GM19035 (cell line): Measurements from ENCODE around the gene BOD1.

Experiments
- ATAC-seq: cut with Tn5 transposase; IDR thresholded peaks from one replicate; pipeline ENCODE4 v1.9.1; 2021; ENCODE audit not compliant: unreplicated experiment

BOD1 gene

DNA sequence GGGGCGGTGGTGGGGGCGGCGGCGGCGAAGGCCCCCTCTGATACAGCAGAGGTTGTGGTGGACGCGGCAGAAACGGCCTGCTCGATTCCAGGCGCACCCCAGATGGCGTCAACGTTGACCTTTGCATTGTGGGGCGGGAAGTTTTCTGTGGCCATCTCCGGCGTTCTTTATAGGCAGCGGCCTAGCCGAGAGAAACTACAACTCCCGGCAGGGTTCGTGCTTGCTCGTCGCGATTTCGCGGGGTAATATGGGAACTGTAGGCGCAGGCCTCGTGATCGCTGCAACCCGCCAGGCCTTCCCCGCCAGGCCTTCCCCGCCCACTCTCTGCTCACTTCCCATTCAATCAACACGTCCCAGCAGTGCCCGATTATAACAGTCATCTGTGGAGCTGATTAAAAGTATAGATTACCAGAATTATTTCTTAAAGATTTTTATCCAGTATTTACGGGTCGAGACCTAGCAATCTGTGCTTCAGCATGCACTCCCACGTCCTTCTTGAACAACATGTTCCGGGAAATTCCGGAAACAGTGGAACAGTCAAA lies at the start of gene BOD1:
Gene BOD1, minus strand, starts transcription at position 74 of the 542 bp plus-strand sequence. CDS start 214 bp downstream, outside the sequence.
- ATAC-seq: peak; percentile 87

DNA sequence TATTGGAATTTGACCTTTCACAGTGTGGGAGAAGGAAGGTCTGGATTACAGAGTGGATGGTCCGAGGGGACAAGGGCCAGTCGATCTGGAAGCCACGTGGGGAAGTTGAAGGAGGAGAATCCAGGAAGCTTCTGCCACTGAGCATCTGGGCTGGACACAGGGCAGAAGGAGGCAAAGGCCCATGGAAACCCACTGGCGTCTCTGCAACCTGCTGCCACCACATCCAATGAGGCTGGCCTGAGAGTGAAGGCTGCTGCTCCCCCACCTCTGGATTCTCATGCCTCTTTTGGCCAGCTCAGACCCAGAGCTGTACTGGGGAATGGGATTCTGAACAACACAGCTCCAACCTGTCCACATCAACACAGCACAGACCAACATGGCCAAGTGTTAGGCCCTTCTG lies 48.9 kb upstream of the BOD1 start:
- no peak for ATAC-seq

DNA sequence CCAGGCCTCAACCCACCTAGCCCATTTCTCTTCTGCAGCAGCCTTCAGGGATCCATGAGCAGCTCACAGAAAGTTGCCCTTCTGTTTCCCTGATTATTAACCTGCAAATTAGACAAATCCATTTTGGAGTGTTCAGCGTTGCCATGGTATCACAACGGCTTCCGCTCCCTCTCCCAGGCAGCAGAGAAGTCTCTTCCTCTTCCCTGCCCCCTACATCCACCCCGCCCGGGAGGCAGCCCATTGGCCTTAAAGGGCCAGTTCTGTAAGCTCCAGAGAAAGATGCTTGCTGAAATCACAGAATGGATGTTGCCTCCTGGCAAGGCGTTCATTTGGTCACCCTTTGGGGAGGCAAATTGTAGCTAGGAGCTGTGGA lies 47.7 kb upstream of the BOD1 start:
- ATAC-seq: no peak

DNA sequence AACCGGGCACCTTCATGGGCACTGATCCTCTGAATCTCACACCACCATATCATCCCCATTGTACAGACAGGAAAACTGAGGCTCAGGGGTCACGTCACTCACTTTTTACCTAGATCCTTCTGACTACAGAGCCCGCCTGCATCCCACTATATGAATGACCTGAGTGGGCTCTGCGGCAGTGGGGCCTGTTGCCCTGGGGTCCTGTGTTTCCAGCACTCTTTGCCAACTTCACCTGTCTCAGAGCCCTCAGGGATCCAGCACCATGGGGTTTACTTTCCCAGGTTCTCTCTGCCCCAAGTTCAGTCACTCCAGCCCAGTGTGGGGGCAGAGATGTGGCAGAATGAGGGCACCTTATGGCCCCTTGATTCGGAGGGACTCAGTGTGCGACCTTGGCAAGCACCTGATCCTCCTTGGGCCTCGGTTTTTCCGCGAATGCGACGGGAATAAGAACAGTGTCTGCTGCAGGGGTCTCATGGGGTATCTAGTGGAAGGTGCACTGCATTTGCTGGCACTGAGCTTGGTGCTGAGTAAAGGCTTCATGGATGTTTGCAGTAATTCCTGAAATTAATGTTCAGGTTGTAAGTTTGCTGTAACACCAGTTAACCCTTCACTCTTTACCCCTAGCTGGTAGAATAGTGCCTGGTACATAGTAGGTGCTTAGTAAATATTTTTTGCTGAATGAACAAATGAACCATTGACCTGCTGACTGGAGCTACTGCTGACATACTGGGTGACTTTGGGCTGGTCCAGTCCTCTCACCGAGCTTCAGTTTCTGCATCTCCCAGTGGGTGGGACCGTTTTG lies 47.1 kb upstream of the BOD1 start:
- no peak for ATAC-seq

DNA sequence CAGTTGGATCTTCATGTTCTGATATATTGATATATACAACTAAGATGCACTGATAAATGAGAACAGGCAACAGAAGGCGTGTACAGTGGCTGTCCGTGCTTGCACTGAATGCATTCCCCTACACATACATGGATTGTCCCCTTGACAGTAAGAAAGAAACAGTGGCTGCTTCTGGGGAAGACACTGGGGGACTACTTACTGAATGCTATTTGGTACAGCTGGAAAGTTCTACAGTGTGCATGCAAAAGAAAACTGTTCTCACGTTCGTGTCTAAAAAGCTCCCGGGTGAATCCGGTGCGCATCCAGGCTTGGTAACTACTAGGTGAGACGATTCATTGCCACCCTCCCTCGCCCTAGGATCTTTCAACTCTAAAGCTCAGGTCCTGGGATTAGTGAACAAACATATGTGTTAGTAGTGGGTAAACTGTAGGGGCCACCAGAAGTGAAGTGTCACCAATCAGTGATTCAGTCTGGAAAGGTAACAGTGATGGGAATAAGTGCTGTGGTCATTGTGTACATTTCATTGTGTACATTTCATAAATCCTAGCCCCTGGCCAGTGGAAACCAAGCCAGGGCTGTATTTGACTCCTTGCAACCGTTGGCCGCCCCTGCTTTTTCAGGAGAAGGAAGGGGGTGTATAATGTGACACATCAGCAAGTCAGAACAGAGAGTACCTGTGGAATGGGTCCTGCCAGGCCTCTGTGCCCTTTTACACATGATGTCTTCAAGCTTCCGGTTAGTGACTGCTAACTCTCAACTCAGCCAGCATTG lies 46.3 kb upstream of the BOD1 start:
- no peak for ATAC-seq

DNA sequence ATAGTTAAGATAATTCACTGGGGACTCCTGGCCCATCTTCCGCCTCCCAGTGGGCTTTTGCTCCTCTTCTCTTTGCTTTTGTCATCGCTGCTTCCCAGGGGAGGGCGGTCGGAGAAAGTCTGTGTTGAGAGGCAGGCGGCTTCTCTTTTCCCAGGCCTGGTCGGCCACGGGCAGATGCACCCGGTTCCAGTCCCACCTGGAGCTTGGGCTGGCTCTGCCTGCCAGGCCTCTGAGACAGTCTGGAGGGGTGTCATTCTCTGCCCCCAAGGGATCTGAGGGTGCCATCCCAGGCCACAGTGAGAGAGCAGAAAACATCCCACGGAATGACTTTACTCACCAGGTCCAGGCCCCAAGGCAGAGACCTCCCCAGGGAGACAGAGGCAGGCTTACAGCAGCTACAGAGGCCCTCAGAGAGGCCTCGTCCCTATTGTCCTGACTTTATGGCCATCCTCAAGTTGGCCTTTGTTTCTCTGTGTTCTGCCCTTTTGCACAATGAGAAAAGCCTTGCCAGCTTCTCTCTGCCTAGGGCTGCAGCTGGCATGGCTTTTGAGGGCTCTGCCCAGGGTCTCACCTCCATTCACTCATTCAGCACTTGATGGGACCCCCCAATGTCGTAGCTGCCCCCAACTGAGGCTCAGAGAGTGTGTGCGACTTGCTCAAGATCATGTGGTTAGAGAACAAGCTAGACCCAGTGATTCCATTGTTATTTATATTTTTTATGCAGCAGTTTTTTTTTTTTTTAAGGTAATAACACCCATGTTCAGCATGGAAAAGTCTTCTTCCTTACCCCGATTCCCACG lies 44.2 kb upstream of the BOD1 start:
- no peak for ATAC-seq

DNA sequence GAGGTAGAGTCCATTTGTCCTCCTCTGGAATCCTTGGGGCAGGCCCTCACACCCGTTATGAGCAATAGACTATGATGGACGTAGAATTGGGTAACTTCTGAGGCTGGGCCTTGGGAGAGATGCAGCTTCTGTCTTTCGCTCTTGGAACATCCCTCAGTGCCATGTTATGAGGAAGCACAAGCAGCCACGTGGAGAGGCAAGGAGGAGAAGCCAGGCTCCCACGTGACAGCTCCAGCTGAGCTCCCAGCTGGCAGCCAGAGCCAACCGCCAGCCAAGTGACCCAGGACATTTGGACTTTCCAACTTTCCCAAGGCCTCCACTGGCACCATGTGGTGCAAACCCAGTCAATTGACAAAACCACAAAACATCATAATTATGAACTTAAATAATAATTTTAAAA lies 43.0 kb upstream of the BOD1 start:
- ATAC-seq: no peak

DNA sequence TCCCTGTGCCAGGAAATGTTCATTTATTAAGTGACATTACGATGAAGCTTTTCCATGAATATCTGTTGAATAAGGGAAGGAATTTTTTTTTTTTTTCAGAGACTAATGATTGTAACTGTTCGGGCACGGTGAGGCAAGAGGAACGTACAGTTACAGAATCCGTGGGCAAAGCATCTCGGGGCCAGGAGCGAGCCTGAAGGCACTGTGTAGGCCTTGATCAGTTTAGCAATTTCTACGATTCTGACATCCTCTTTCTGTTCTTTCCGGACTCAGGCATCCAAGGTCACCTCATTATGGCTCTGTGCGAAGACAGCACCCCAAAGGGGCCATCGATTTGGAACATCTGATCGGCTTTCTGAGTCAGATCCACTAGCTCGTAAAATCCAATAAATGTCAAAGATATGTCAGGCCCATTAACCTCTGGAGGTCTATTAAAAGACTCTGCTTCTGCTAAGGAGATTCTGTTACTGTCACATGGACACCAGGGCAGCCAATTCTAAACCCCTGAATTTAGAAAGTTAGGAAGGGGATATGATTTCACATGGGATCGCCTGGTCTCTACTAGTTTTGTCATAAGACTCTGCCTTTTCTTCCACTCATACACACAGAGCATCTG lies 41.4 kb upstream of the BOD1 start:
- no peak for ATAC-seq

DNA sequence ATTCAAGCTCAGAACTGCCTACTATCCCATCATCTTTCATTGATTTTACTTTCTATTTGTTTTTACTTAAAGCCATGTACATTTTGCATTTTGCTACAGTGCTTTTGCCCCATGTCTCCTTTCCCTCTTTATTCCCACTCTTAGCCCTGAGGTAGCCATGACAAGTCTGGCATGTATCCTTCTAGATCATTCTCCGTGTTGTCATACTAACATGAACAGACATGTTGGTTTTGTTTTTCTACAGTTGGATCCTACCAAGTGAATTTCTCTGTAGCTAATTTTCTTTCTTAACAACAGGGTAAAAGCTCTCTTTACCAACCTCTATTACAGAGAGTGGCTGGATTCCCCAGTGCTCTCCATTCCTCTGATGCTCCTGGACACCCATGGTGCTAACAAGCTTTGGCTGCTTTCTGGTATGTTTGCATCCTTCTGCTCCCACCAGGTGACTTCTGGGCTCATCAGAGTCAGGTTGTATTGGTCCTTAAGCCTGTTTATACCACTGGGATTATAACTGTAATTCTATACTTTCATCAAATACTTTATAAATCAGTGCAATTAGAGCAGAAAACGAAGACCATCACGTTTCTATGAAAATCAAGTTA lies 38.8 kb upstream of the BOD1 start:
- ATAC-seq: no peak

DNA sequence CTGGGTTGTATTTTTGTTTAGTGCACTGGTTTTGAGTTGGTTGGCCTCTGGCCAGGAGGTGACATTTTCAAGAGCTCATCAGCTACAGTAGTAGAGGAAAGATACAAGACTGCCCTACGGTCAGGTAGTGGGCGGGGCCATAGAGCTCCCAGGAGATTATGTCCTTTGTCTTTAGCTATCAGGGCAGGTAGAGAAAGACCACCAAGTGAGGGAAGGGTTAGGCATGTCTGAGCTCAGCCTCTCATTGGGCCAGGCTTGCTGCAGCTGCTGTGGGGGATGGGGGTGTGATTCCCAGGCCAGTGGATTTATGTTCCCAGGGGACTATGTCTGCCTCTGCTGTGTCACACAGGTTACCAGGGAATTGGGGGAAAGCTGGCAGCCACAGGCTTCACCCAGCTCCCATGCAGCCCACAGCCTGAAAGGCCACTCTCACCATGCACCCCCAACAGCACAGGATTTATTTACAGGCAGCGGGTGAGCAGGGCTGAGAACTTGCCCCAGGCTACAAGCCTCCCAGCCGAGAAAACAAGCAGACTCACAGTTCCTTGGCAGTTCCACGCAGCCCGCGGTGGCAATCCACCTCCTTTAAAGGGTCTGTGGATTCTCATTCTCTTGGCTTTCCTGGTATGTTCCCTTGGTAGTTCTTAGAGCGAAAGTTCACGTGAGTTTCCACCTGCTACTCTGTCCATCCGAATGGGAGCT lies 37.5 kb upstream of the BOD1 start:
- ATAC-seq: no peak

DNA sequence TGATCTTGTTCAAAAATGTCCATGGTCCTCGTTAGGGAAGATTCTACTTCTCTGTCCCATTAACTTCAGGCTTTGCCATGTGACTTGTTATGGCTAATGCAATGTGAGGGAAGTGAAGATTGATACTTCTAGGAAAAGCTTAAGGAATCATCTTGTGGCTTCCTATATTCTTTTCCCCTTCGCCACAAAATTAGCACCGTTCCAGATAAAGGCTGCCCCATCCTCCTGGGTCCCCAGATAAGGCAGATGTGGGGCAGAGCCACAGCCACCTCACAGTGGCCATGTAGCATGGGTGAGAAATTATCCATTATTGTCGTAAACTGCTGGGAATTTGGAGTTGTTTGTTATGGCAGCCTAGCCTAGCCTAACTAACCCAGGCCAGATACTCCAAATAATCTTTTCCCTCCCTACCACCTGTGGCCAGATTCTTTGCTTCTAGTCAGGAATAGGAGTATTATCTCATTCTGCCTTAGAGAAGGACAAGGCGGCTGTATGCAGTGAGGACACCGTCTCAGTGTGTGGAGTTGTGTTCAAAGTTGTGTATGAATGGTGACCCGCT lies 31.9 kb upstream of the BOD1 start:
- no peak for ATAC-seq

DNA sequence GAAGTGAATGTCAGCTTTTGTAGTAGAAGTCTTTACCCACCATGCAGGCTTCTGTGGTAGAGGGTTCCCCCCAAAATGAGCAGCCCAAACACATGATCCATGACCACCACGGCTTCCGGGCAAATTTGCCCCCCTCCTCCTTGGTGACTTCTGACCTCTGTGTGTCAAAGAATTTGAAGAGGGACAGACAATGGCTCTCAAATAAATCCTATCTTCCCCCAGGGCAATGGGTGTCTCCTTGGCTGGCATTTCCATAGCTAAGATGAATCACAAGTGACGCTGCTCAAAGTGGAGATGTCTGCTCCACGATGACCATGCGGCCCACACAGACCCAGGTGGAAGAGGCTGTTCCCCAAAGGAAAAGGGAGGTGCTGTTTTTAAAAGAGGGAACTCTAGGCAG lies 30.2 kb upstream of the BOD1 start:
- no peak for ATAC-seq

DNA sequence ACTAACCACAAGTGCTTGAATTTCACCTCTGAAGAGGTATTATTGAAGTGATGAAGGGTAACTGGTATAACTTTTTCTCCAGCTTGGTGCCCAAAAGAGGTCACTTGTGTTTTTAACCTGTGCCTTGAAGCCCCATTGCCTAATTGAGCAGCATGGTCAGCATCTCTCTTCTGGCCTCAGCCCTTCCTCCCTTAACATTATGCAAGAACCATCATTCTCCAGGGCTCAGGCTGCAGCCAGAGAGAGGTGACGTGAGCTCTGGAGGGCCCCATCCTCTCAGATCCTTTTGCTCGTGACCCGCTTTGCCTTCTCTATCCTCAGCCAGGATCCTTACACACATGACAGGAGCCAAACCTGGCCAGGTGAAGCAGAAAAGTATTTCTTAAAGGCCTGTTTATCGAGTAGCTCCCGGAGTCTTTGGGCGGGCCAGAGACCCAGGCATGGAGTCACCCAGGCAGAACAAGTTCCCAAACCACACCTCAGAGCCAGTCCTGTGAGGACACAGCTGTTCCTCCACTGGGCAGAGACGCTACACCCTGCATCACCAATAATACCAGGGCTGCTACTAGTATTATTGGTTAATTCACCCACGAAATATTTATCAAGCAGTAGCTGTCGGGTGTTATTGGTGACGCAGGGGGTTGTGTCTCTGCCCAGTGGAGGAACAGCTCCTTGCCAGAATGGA lies 29.6 kb upstream of the BOD1 start:
- no peak for ATAC-seq

DNA sequence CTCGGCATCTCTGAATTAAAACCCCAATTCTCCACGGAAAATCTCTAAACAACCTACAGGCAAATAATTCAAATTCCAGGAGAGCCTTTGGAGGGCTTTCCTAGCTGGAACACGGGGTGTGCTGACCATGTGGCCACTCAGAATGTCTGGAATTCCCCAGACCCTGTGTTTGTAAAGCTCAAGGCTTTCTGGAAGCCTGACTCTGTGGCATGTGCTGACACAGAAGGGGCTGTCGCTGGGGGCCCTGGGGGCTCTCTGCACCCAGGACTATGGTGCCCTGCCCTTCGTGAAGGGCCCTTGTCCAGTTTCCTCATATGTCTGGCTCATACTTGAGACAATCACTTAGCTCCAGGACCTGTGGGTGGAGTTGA lies 29.0 kb upstream of the BOD1 start:
- ATAC-seq: no peak

DNA sequence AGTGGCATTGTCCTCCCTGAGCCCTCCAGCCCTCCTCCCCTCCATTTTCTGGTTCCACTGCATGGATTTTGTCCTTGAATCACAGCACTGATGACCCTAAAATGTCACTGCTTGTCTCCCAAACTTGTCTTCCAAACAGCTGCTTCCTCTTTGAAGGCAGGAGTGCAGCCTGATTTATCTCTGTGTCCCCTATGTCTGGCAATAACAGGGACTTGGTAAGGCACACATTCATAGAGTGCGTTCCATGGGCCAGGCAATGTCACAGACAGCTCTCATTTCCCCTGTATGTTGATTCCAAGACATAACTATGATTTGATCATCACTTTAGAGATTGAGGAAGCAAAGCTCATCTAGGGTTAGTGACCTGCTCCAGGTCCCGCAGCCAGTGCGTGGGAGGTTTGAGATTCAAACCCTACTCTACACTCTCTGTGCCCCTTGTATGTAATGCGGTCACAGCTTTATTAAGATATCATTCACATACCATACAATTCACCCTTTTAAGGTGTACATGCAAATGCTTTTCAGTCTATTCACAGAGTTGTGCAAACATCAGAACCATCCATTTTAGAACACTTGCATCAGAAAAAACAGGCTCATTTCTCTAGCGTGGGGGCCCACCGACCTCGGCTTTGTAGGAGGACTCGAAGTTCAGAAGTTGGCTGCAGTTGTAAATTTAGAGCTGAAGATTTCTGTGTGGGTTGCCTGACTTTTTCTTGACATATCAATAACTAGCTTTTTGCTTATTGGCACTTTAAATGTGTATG lies 28.4 kb upstream of the BOD1 start:
- ATAC-seq: no peak

DNA sequence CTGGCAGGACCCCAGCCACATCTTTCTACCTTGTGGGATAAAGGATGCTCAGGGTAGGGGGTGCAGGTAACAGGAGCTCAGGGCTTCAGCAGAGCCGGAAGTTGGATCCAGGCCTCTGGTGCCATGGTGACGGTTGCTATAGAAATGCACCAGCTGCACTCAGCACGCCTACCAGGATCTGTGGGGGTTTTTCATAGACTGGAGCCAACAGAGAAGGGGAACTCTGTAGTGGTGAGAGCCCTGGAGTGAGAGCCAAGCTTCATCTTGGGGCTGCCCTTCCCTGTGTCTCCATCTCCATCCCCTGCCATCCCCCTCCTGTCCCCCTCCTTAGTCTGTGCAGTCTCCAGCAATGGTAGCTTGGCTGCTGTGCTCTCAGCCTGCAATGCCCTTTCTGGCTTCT lies 27.5 kb upstream of the BOD1 start:
- ATAC-seq: no peak

DNA sequence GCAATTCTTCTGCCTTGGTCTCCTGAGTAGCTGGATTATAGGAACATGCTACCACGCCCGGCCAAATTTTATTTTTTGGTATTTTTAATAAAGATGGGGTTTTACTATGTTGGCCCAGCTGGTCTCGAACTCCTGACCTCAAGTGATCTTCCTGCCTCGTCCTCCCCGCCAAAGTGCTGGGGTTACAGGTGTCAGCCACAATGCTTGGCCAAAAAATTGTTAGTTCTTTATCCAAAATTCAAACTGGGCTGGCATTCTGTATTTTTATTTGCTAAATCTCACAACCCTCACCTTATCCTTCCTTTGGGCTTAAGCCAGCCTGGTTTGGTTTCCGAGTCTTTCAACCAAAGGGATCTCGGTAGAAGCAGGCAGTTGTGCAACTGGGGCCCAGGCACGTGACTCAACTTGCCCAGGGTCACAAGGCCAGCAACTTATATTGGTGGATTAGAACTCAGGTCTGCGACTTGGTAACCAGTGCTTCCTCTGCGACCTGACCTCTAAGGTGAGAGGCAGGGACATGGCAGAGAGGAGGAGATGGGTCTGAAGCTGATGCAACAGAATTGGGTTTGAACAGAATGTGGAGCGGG lies 26.5 kb upstream of the BOD1 start:
- no peak for ATAC-seq

DNA sequence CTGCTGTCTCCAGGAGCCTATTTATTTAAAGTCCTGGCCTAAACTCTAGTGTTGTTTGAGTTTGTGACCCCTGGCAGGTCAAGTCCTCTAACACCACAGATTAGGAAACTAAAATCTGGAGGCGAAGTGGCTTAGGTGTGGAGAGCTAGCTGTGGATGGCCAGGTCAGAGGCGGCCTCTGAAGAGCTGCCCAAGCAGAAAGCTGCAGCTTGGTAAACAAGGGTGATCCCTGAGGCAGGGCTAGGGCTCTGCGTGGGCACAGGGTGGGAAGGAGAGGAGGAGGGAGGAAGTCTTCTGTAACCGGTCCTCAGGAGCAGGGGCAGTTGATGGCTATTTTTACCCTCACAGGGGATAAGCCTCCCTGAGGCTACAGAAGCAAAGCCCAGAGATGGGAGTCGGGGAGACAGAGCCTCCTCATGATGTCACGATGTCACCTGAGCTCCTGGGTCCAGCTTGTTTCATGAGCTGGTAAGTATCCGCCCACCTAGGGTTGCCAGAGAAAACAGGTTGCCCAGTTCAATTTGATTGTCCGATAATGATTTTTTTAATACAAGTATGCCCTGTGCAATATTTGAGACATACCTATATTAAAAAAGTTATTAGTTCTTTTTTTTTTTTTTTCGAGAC lies 25.9 kb upstream of the BOD1 start:
- ATAC-seq: no peak
